IMR-90 (cell line): ENCODE measurements around the gene TCF7L1. TPM values are rescaled to one million over a fixed set of nuclear protein-coding genes. Genes with fewer than 3 reads are reported as not detected.

Experiments
- ATAC-seq: fragments of 200-7000 bp; cut with Tn5 transposase; 2 replicates; pipeline ENCODE4 v1.9.1; 2020; ENCODE audit warnings: low read depth, mild to moderate bottlenecking, moderate library complexity
- BruUV-seq: library from RNA; stranded (reverse); fragments of 400-500 nt; replicated peaks from 2 replicates; lab custom pipeline; 2021; lab: Mats Ljungman, UMichigan
- CTCF ChIA-PET: fragments of 300-600 bp; formaldehyde crosslinking; extraction: SDS; loops from one replicate; lab custom pipeline; 2021; ENCODE audit warnings: antibody characterized with exemption; lab: Yijun Ruan, JAX
- POLR2A ChIA-PET: fragments of 300-600 bp; sonication (Branson Sonifier 250); formaldehyde crosslinking; loops from one replicate; lab custom pipeline; 2022; ENCODE audit warnings: antibody characterized with exemption; ENCODE audit not compliant: unreplicated experiment; lab: Charles Lee
- DNase-seq: peaks from one replicate; pipeline ENCODE4 v3.0.0; 2013
- H2AFZ ChIP-seq: replicated peaks from 2 replicates; pipeline ENCODE3; 2013; ENCODE audit warnings: low read length, mild to moderate bottlenecking; ENCODE audit not compliant: poor library complexity
- H2AK5ac ChIP-seq: 2 replicates; pipeline ENCODE4 v1.6.1; 2013; ENCODE audit warnings: low read depth, low read length, inconsistent platforms
- H2AK9ac ChIP-seq: replicated peaks from 2 replicates; pipeline ENCODE3; 2013; ENCODE audit warnings: mild to moderate bottlenecking, low read depth, low read length, moderate library complexity; ENCODE audit not compliant: poor library complexity
- H2BK120ac ChIP-seq: 2 replicates; pipeline ENCODE4 v1.6.1; 2013; ENCODE audit warnings: low read depth, low read length, inconsistent platforms
- H2BK15ac ChIP-seq: 3 replicates; pipeline ENCODE4 v1.6.1; 2013; ENCODE audit warnings: low read depth, low read length, inconsistent platforms
- H2BK20ac ChIP-seq: 2 replicates; pipeline ENCODE4 v1.6.1; 2013; ENCODE audit warnings: low read depth, mild to moderate bottlenecking, inconsistent platforms, low read length, moderate library complexity
- H2BK5ac ChIP-seq: 2 replicates; pipeline ENCODE4 v1.6.1; 2013; ENCODE audit warnings: mild to moderate bottlenecking, low read depth, low read length, inconsistent platforms; ENCODE audit not compliant: poor library complexity, severe bottlenecking
- H3K14ac ChIP-seq: replicated peaks from 2 replicates; pipeline ENCODE4 v1.6.1; 2013; ENCODE audit warnings: low read depth, low read length, inconsistent platforms
- H3K18ac ChIP-seq: 2 replicates; pipeline ENCODE4 v1.6.1; 2013; ENCODE audit warnings: low read depth, low read length, control low read depth
- H3K23ac ChIP-seq: 2 replicates; pipeline ENCODE4 v1.6.1; 2013; ENCODE audit warnings: low read depth, low read length, inconsistent platforms
- H3K27ac ChIP-seq: 2 replicates; pipeline ENCODE4 v1.5.1; 2013; ENCODE audit warnings: mild to moderate bottlenecking, control low read depth, low read length; ENCODE audit not compliant: insufficient read depth
- H3K27me3 ChIP-seq: 2 replicates; pipeline ENCODE4 v1.6.1; 2013; ENCODE audit warnings: low read length; ENCODE audit not compliant: control insufficient read depth, insufficient read depth
- H3K36me3 ChIP-seq: 2 replicates; pipeline ENCODE4 v1.6.1; 2013; ENCODE audit warnings: low read length, mixed read lengths; ENCODE audit not compliant: control insufficient read depth, insufficient read depth
- H3K4ac ChIP-seq: 2 replicates; pipeline ENCODE4 v1.6.1; 2013; ENCODE audit warnings: low read depth, low read length, inconsistent platforms
- H3K4me1 ChIP-seq: 2 replicates; pipeline ENCODE4 v1.6.1; 2013; ENCODE audit warnings: low read length, mixed read lengths; ENCODE audit not compliant: control insufficient read depth, insufficient read depth
- H3K4me2 ChIP-seq: 2 replicates; pipeline ENCODE4 v1.6.1; 2013; ENCODE audit warnings: low read depth, mild to moderate bottlenecking, control low read depth, low read length, moderate library complexity
- H3K4me3 ChIP-seq: 2 replicates; pipeline ENCODE4 v1.5.1; 2013; ENCODE audit warnings: low read depth, mild to moderate bottlenecking, control low read depth, low read length, moderate library complexity; ENCODE audit not compliant: insufficient read depth
- H3K56ac ChIP-seq: 2 replicates; pipeline ENCODE4 v1.6.1; 2013; ENCODE audit warnings: low read length, inconsistent platforms; ENCODE audit not compliant: insufficient read depth; ENCODE audit errors: extremely low read depth
- H3K79me1 ChIP-seq, 2 experiments: 2 replicates each; pipeline ENCODE4 v1.6.1; 2013; ENCODE audit warnings: low read length in 2 of 2, inconsistent platforms in 1 of 2, low read depth in 1 of 2
- H3K9ac ChIP-seq: 2 replicates; pipeline ENCODE4 v1.6.1; 2013; ENCODE audit warnings: low read depth, low read length, control low read depth
- H3K9me1 ChIP-seq: 2 replicates; pipeline ENCODE4 v1.6.1; 2013; ENCODE audit warnings: low read length, inconsistent platforms; ENCODE audit not compliant: insufficient read depth
- H3K9me3 ChIP-seq: 2 replicates; pipeline ENCODE4 v1.6.1; 2013; ENCODE audit warnings: low read length; ENCODE audit not compliant: control insufficient read depth, insufficient read depth
- H4K20me1 ChIP-seq: 2 replicates; pipeline ENCODE4 v1.6.1; 2013; ENCODE audit warnings: low read length, inconsistent platforms; ENCODE audit not compliant: insufficient read depth
- H4K5ac ChIP-seq: 2 replicates; pipeline ENCODE4 v1.6.1; 2013; ENCODE audit warnings: mild to moderate bottlenecking, low read depth, low read length, control low read depth
- H4K8ac ChIP-seq, 2 experiments: 2 replicates each; pipeline ENCODE4 v1.6.1; 2013; ENCODE audit warnings: low read depth in 2 of 2, low read length in 2 of 2, control low read depth in 1 of 2, inconsistent platforms in 1 of 2
- H4K91ac ChIP-seq: 2 replicates; pipeline ENCODE4 v1.6.1; 2013; ENCODE audit warnings: low read depth, low read length, inconsistent platforms; ENCODE audit not compliant: insufficient read depth
- BHLHE40 ChIP-seq: fragments of 150-350 bp; IDR thresholded peaks from 2 replicates; pipeline ENCODE4 v1.6.1; 2016; ENCODE audit warnings: mild to moderate bottlenecking, low read depth, low read length
- FOS ChIP-seq: fragments of 150-350 bp; IDR thresholded peaks from 2 replicates; pipeline ENCODE4 v1.6.1; 2016; ENCODE audit warnings: low read depth, low read length
- WGBS, 2 experiments: methylation state at CpG; one replicate each; pipeline versions ENCODE4 v1.1.5 to v1.1.7; 2013; ENCODE audit warnings: missing lambda C conversion rate in 2 of 2; ENCODE audit not compliant: insufficient read length in 1 of 2; ENCODE audit errors: extremely low coverage in 2 of 2; 5-methylcytosine and 5-hydroxymethylcytosine counted together
- dilution Hi-C: fragments of 300-500 bp; cut with HindIII; formaldehyde crosslinking; loops from one replicate; pipeline ENCODE4 v1.14.3; 2018; ENCODE audit warnings: low sequenced_read_pairs; ENCODE audit not compliant: unreplicated experiment
- in situ Hi-C: fragments of 300-500 bp; cut with MboI; formaldehyde crosslinking; loops from 3 replicates; pipeline ENCODE4 v1.14.3; 2019; ENCODE audit warnings: low sequenced_read_pairs, inconsistent platforms, mixed read lengths
- intact Hi-C: fragments of 100-400 bp; cut with micrococcal nuclease; formaldehyde crosslinking; loops from 2 replicates; pipeline ENCODE4 v1.10.0; 2022
- polyA plus RNA-seq, 3 experiments: library from polyadenylated mRNA; depleted of rRNA; stranded (reverse); fragments of >200 nt; gene quantifications; 2 replicates each; pipeline ENCODE4 v1.2.3, GENCODE V29; 2012; ENCODE audit warnings: low replicate concordance in 1 of 3
- total RNA-seq: library from RNA; depleted of rRNA; stranded (reverse); fragments of >200 nt; gene quantifications from 2 replicates; pipeline ENCODE4 v1.2.3, GENCODE V29; 2012

Gene TCF7L1
- total and polyA plus RNA-seq, 2 of the 4 experiments (the other 2 are of a cell fraction): 0.72 to 11.1 TPM

- TF ChIP-seq FOS: 0 out of 2 replicates have a peak, but pooled peaks have one; percentile 4
- TF ChIP-seq BHLHE40: no peak
- Histone ChIP-seq H3K27ac (no peak overlapping the region), H4K5ac (no peak overlapping the region), H3K4ac (no peak overlapping the region; the same call in 1 of the 2 replicates), H2BK20ac (0 out of 2 replicates have a peak overlapping the region, but pooled peaks have one; percentile 61), H3K9me3 (no peaks in the 10 kb centered on the region), H3K9me1 (no peaks in the 10 kb centered on the region; the same call in 1 of the 2 replicates), H3K14ac (no peak overlapping the region), H2AFZ (peak overlapping the region; percentile 44), H4K8ac (peak overlapping the region; percentile 59 to 76; a peak in 2 of 4 replicates), H3K36me3 (peaks cover 14% of the 10 kb centered on the region; the same call in 1 of the 2 replicates), H3K9ac (0 out of 2 replicates have a peak overlapping the region, but pooled peaks have one; percentile 29), H3K4me1 (peaks cover 4% of the 10 kb centered on the region; the same call in 1 of the 2 replicates), H3K27me3 (no peaks in the 10 kb centered on the region), H3K4me3 (no peak overlapping the region), H4K20me1 (no peaks in the 10 kb centered on the region), H3K4me2 (peak overlapping the region; percentile 12; the same call in 1 of the 2 replicates), H2AK9ac (no peak overlapping the region), H3K18ac (no peak overlapping the region), H2AK5ac (no peak overlapping the region), H2BK120ac (peak overlapping the region; percentile 59; the same call in 1 of the 2 replicates), H3K23ac (no peak overlapping the region), H2BK5ac (peak overlapping the region; percentile 48), H3K79me1 (peaks cover 7 to 29% of the 10 kb centered on the region in 2 experiments; a peak in 3 of 4 replicates), H3K56ac (no peak overlapping the region), H2BK15ac (0 out of 3 replicates have a peak overlapping the region, but pooled peaks have one; percentile 53), H4K91ac (no peak overlapping the region)
- dilution Hi-C loops (no loop called here), in situ Hi-C loops (loop anchor here (5.0 to 25.0 kb wide), 3 partner anchors 156 to 801 kb away; partner anchors contain the start of gene TCF7L1), intact Hi-C loops (no loop called here)
- ChIA-PET CTCF (interaction anchor here (0.9 to 2.0 kb wide), 5 partner anchors 10 to 222 kb away, joined by 3 to 7 read pairs (median 4); partner anchors contain the start of gene TCF7L1), POLR2A (no interaction called here)
- 47% methylated on average over 3 of the region's 10 CpGs; no CpG with 5 or more reads in 1 of the 2 experiments for WGBS, 2 experiments
- peak; percentile 86 for ATAC-seq
- peak; percentile 78 for DNase-seq
- BruUV-seq: no TSS peak
These were observed 155.1 kb downstream of the TCF7L1 start for GRCh38 chr2:85288244-85288725.
